K562 (cell line): ENCODE data around the gene PITPNB. TPM values are rescaled to one million over a fixed set of nuclear protein-coding genes. Genes with fewer than 3 reads are reported as not detected.

Experiments used
- ATAC-seq: fragments of 200-7000 bp; cut with Tn5 transposase; 3 replicates; pipeline ENCODE4 v1.9.1; 2020; ENCODE audit warnings: moderate library complexity
- BruUV-seq: library from RNA; stranded (reverse); fragments of 400-500 nt; replicated peaks from 2 replicates; lab custom pipeline; 2021; lab: Mats Ljungman, UMichigan
- CTCF ChIA-PET: fragments of 300-600 bp; formaldehyde crosslinking; extraction: SDS; loops from one replicate; lab custom pipeline; 2021; ENCODE audit warnings: low intra/inter-chr PET ratio; lab: Yijun Ruan, JAX
- POLR2A ChIA-PET: fragments of 300-600, 350-650 bp; sonication (Branson Sonifier 250); formaldehyde crosslinking; extraction: SDS; loops from one replicate; lab custom pipeline; 2021; ENCODE audit warnings: antibody characterized with exemption, inconsistent platforms; lab: Yijun Ruan, JAX
- DNase-seq, 4 experiments: peaks; one replicate each; pipeline versions ENCODE4 v3.0.0 to v3.0.0-alpha.2; 2011 to 2018; ENCODE audit warnings: low spot score in 3 of 4, mixed read lengths in 3 of 4; ENCODE audit errors: extremely low read depth in 1 of 4
- FAIRE-seq: peaks from 2 replicates; lab custom pipeline; 2011; peaks lifted over from hg19 to GRCh38; lab: Jason Lieb, UNC
- H2AFZ ChIP-seq: 2 replicates; pipeline ENCODE4 v1.6.0; 2011; ENCODE audit warnings: low read depth, low read length, control low read depth, inconsistent platforms
- H3K27ac ChIP-seq: fragments of 200-600 bp; 3 replicates; pipeline ENCODE4 v1.8.0; 2011; ENCODE audit warnings: low read depth, mild to moderate bottlenecking, control low read depth, inconsistent platforms, low read length, moderate library complexity, mixed read lengths; ENCODE audit errors: extremely low read depth
- H3K27me3 ChIP-seq, 2 experiments: fragments of 300-600 bp in 1 of 2; 2 replicates in 1 of 2; 3 replicates in 1 of 2; pipeline versions ENCODE4 v1.6.0 to v1.8.0; 2011; ENCODE audit warnings: inconsistent platforms in 2 of 2, low read length in 2 of 2, mild to moderate bottlenecking in 1 of 2, mixed read lengths in 1 of 2, moderate library complexity in 1 of 2; ENCODE audit not compliant: control insufficient read depth in 2 of 2, insufficient read depth in 2 of 2
- H3K36me3 ChIP-seq: fragments of 300-600 bp; 3 replicates; pipeline ENCODE4 v1.8.0; 2011; ENCODE audit warnings: mild to moderate bottlenecking, low read length, inconsistent platforms; ENCODE audit not compliant: control insufficient read depth, insufficient read depth
- H3K4me1 ChIP-seq, 2 experiments: fragments of 200-600 bp in 1 of 2; replicated peaks in 1 of 2; 2 replicates in 1 of 2; 3 replicates in 1 of 2; pipeline versions ENCODE4 v1.5.1 to v1.8.0; 2011; ENCODE audit warnings: inconsistent platforms in 2 of 2, low read length in 2 of 2, mild to moderate bottlenecking in 1 of 2, mixed read lengths in 1 of 2, moderate library complexity in 1 of 2; ENCODE audit not compliant: control insufficient read depth in 2 of 2, insufficient read depth in 2 of 2
- H3K4me2 ChIP-seq: 2 replicates; pipeline ENCODE4 v1.6.1; 2011; ENCODE audit warnings: low read length, control low read depth, inconsistent platforms, mixed read lengths; ENCODE audit not compliant: insufficient read depth
- H3K4me3 ChIP-seq: fragments of 200-600 bp; sonication (generic), shearing (Covaris generic); 2 replicates; pipeline ENCODE4 v1.5.1; 2016; ENCODE audit warnings: control low read depth, inconsistent platforms
- H3K79me2 ChIP-seq: fragments of 200-600 bp; 3 replicates; pipeline ENCODE4 v1.8.0; 2011; ENCODE audit warnings: low read length, inconsistent platforms; ENCODE audit not compliant: control insufficient read depth, insufficient read depth
- H3K9ac ChIP-seq, 2 experiments: 2 replicates each; pipeline versions ENCODE4 v1.6.0 to v1.6.1; 2011; ENCODE audit warnings: low read depth in 2 of 2, low read length in 2 of 2, control low read depth in 1 of 2, inconsistent platforms in 1 of 2, mild to moderate bottlenecking in 1 of 2, mixed read lengths in 1 of 2; ENCODE audit not compliant: insufficient read depth in 1 of 2
- H3K9me1 ChIP-seq: one replicate; pipeline ENCODE4 v1.6.0; 2011; ENCODE audit warnings: inconsistent platforms, mild to moderate bottlenecking, low read length, moderate library complexity; ENCODE audit not compliant: control insufficient read depth, insufficient read depth
- H3K9me3 ChIP-seq: replicated peaks from 2 replicates; pipeline ENCODE4 v1.5.1; 2011; ENCODE audit warnings: low read depth, low read length, inconsistent platforms; ENCODE audit not compliant: control insufficient read depth, insufficient read depth
- H4K20me1 ChIP-seq: replicated peaks from 2 replicates; pipeline ENCODE4 v1.6.1; 2011; ENCODE audit warnings: low read length, inconsistent platforms, mixed read lengths; ENCODE audit not compliant: control insufficient read depth, insufficient read depth
- CTCF ChIP-seq, 3 experiments: IDR thresholded peaks in 2 of 3; conservative IDR thresholded peaks in 1 of 3; 2 replicates each; pipeline ENCODE4 v1.5.1; 2011 to 2012; ENCODE audit warnings: low read length in 3 of 3, mild to moderate bottlenecking in 3 of 3, control low read depth in 2 of 3, improper control_type of control experiment in 1 of 3, inconsistent platforms in 1 of 3, low read depth in 1 of 3, mixed read lengths in 1 of 3, moderate library complexity in 1 of 3; ENCODE audit not compliant: insufficient read depth in 2 of 3
- ELF2 ChIP-seq: fragments of 250-450 bp; sonication (Bioruptor Pico); IDR thresholded peaks from 2 replicates; pipeline ENCODE4 v1.5.0; 2021; ENCODE audit warnings: mild to moderate bottlenecking
- HMBOX1 ChIP-seq: sonication (generic); IDR thresholded peaks from 2 replicates; pipeline ENCODE4 v1.6.1; 2016
- LEF1 ChIP-seq: fragments of 450-650 bp; IDR thresholded peaks from 2 replicates; pipeline ENCODE4 v1.6.1; 2016; ENCODE audit warnings: mild to moderate bottlenecking
- MAZ ChIP-seq, 2 experiments: fragments of 450-650 bp in 1 of 2; sonication (generic) in 1 of 2; formaldehyde crosslinking; IDR thresholded peaks in 1 of 2; conservative IDR thresholded peaks in 1 of 2; 2 replicates each; pipeline versions ENCODE4 v1.4.0 to v1.5.0; 2020; ENCODE audit warnings: mild to moderate bottlenecking in 1 of 2, missing genetic modification reagents in 1 of 2
- MCM7 ChIP-seq, 2 experiments: fragments of 450-650 bp; IDR thresholded peaks; 2 replicates each; pipeline ENCODE4 v1.6.1; 2016 to 2018
- MTA3 ChIP-seq: fragments of 450-650 bp; formaldehyde crosslinking; IDR thresholded peaks from 2 replicates; pipeline ENCODE4 v1.6.1; 2017; ENCODE audit warnings: mild to moderate bottlenecking, borderline replicate concordance
- MYBL2 ChIP-seq, 2 experiments: fragments of 450-650 bp in 1 of 2; sonication (generic) in 1 of 2; formaldehyde crosslinking in 1 of 2; IDR thresholded peaks; 2 replicates each; pipeline versions ENCODE4 v1.6.1 to v1.8.1; 2017 to 2022; ENCODE audit warnings: borderline replicate concordance in 1 of 2, inconsistent platforms in 1 of 2, low read depth in 1 of 2, mild to moderate bottlenecking in 1 of 2, missing genetic modification reagents in 1 of 2, moderate library complexity in 1 of 2
- POLR2H ChIP-seq: IDR thresholded peaks from 2 replicates; pipeline ENCODE4 v1.6.1; 2016; ENCODE audit warnings: missing genetic modification characterization, low read depth, mild to moderate bottlenecking, control low read depth, missing compliant biosample characterization, moderate library complexity
- RBM25 ChIP-seq: fragments of 200-400 bp; formaldehyde crosslinking; IDR thresholded peaks from 2 replicates; pipeline ENCODE4 v1.6.1; 2018; ENCODE audit warnings: low read length, low read depth, moderate library complexity; ENCODE audit not compliant: severe bottlenecking
- TEAD1 ChIP-seq, 2 experiments: fragments of 450-650 bp in 1 of 2; sonication (generic) in 1 of 2; formaldehyde crosslinking; IDR thresholded peaks; 2 replicates each; pipeline versions ENCODE4 v1.4.0 to v1.8.0; 2020 to 2022; ENCODE audit warnings: mild to moderate bottlenecking in 2 of 2, missing genetic modification reagents in 1 of 2
- TOE1 ChIP-seq, 2 experiments: fragments of 450-650 bp in 1 of 2; sonication (generic) in 1 of 2; formaldehyde crosslinking in 1 of 2; IDR thresholded peaks; 2 replicates each; pipeline versions ENCODE4 v1.7.1 to v1.8.0; 2016 to 2022; ENCODE audit warnings: borderline replicate concordance in 2 of 2, mild to moderate bottlenecking in 2 of 2, antibody characterized with exemption in 1 of 2, inconsistent platforms in 1 of 2, low read depth in 1 of 2, missing genetic modification reagents in 1 of 2, moderate library complexity in 1 of 2
- TRIM28 ChIP-seq: fragments of 450-650 bp; IDR thresholded peaks from 2 replicates; pipeline ENCODE4 v1.6.1; 2017
- WGBS: fragments of 100-300 bp; shearing (Covaris generic); methylation state at CpG from one replicate; pipeline ENCODE4 v1.1.6; 2016; ENCODE audit warnings: low coverage, mixed read lengths; ENCODE audit not compliant: insufficient coverage; ENCODE audit errors: missing lambda C conversion rate; 5-methylcytosine and 5-hydroxymethylcytosine counted together
- in situ Hi-C: fragments of 300-500 bp; cut with MboI; formaldehyde crosslinking; loops from 4 replicates; pipeline ENCODE4 v1.15.0; 2018; ENCODE audit warnings: inconsistent platforms, mixed read lengths
- intact Hi-C: fragments of 100-400 bp; cut with micrococcal nuclease; formaldehyde crosslinking; loops from 2 replicates; pipeline ENCODE4 v1.14.2; 2022
- polyA plus RNA-seq, 8 experiments: library from polyadenylated mRNA; depleted of rRNA in 4 of 8; stranded (reverse) in 5 of 8; unstranded in 3 of 8; fragments of >200 nt; fragmentation: Nextera tagmentation in 2 of 8; fragmentation: Illumina TruSeq in 1 of 8; extraction: Ambion mirVana in 2 of 8; extraction: Trizol in 1 of 8; gene quantifications; 2 replicates each; pipeline versions ENCODE4 v1.2.1 to v1.2.3, GENCODE V29; 2011 to 2014; ENCODE audit warnings: inconsistent platforms in 1 of 8, missing spikeins in 1 of 8
- total RNA-seq, 7 experiments: library from RNA; depleted of rRNA in 6 of 7; stranded (reverse); fragments of >200 nt in 6 of 7; fragmentation: Illumina TruSeq in 2 of 7; extraction: Trizol in 2 of 7; gene quantifications; 2 replicates each; pipeline versions ENCODE4 v1.2.1 to v1.2.3, GENCODE V29; 2011 to 2021; ENCODE audit warnings: low replicate concordance in 1 of 7

PITPNB gene
- total and polyA plus RNA-seq, 9 of the 15 experiments (the other 6 are each of a cell fraction or from before 2014, with no cell fraction given): 13.1 to 52.4 (median 34.7) TPM

- Histone ChIP-seq H3K9me1 (no peaks in the 10 kb centered on the region), H2AFZ (no peak overlapping the region), H3K4me1 (peaks cover 5 to 12% of the 10 kb centered on the region in 2 experiments; a peak in 3 of 5 replicates), H3K4me2 (no peak overlapping the region), H3K27ac (no peak overlapping the region), H3K9me3 (no peaks in the 10 kb centered on the region), H3K9ac (no peak overlapping the region), H3K4me3 (no peak overlapping the region), H3K79me2 (no peaks in the 10 kb centered on the region), H3K36me3 (no peaks in the 10 kb centered on the region), H3K27me3 (no peaks in the 10 kb centered on the region; a peak in 1 of 5 replicates), H4K20me1 (no peaks in the 10 kb centered on the region)
- FAIRE-seq (no peak), DNase-seq (no peak), ATAC-seq (no peak)
- CTCF ChIA-PET: no interaction called here
- POLR2A ChIA-PET: no interaction called here
- WGBS: 41% methylated on average over 2 of the region's 2 CpGs
- no TSS peak for BruUV-seq
- TF ChIP-seq RBM25 (peak; percentile 71), MCM7 (IDR thresholded peaks at IDR 0.05) (no peak)
- intact Hi-C loops: no loop called here
- in situ Hi-C loops: no loop called here
These were observed 85.3 kb downstream of the PITPNB start for GRCh38 chr22:27833803-27834202.

GRCh38 chr22:27832606-27833005, 86.5 kb downstream of the PITPNB start:
- in situ Hi-C loops: no loop called here
- H3K4me3 ChIP-seq: no peak overlapping the region
- intact Hi-C loops: no loop called here
- H3K79me2 ChIP-seq: no peaks in the 10 kb centered on the region
- no peak overlapping the region for H2AFZ ChIP-seq
- H3K27ac ChIP-seq: no peak overlapping the region
- H3K9me1 ChIP-seq: no peaks in the 10 kb centered on the region
- no peaks in the 10 kb centered on the region for H3K9me3 ChIP-seq
- ChIA-PET CTCF (no interaction called here), POLR2A (interaction anchor here (0.6 kb wide), 1 partner anchor 10 kb away, joined by 5 read pairs; no protein-coding TSS in a partner anchor)
- DNase-seq (no peak), FAIRE-seq (no peak), ATAC-seq (no peak)
- no peaks in the 10 kb centered on the region; a peak in 1 of 5 replicates for H3K27me3 ChIP-seq
- 48% methylated on average over 5 of the region's 7 CpGs for WGBS
- no TSS peak for BruUV-seq
- peaks cover 5 to 12% of the 10 kb centered on the region in 2 experiments; a peak in 3 of 5 replicates for H3K4me1 ChIP-seq
- H3K9ac ChIP-seq: no peak overlapping the region
- no peaks in the 10 kb centered on the region for H4K20me1 ChIP-seq
- H3K36me3 ChIP-seq: no peaks in the 10 kb centered on the region
- no peak overlapping the region for H3K4me2 ChIP-seq
- TF ChIP-seq LEF1 (no peak), MAZ (CRISPR knock-in tag; conservative IDR thresholded peaks at IDR 0.05 in 1 of 2, IDR thresholded peaks at IDR 0.05 in 1 of 2) (no peak), HMBOX1 (no peak), MYBL2 (IDR thresholded peaks at IDR 0.05; ENCODE audit: low read depth) (no peak), MYBL2 (CRISPR knock-in tag; IDR thresholded peaks at IDR 0.05; ENCODE audit: borderline replicate concordance) (no peak), POLR2H (no peak), MTA3 (no peak), CTCF (IDR thresholded peaks at IDR 0.05 in 2 of 3, conservative IDR thresholded peaks at IDR 0.05 in 1 of 3; ENCODE audit: insufficient read depth in 2 of 3, low read depth in 1 of 3, low read length in 3 of 3) (no peak), TEAD1 (CRISPR knock-in tag; IDR thresholded peaks at IDR 0.05) (no peak), TOE1 (IDR thresholded peaks at IDR 0.05; ENCODE audit: borderline replicate concordance) (no peak), TOE1 (CRISPR knock-in tag; IDR thresholded peaks at IDR 0.05; ENCODE audit: borderline replicate concordance, low read depth) (no peak), TRIM28 (no peak), ELF2 (no peak)
